Uterus (tissue), 2 donors: ENCODE results near the gene SLC6A4.

ENCODE experiments used
- CTCF ChIP-seq, 4 experiments: fragments of 200-600 bp in 2 of 4; fragments of 450-650 bp in 2 of 4; sonication (generic) in 2 of 4; IDR thresholded peaks; one replicate each; pipeline ENCODE4 v1.5.1; 2016 to 2019; ENCODE audit warnings: antibody characterized with exemption in 4 of 4, mild to moderate bottlenecking in 2 of 4, moderate library complexity in 1 of 4
- POLR2A ChIP-seq, 2 donors: fragments of 450-650 bp; IDR thresholded peaks; one replicate each; pipeline ENCODE4 v1.6.1; 2016; ENCODE audit warnings: antibody characterized with exemption in 2 of 2, mild to moderate bottlenecking in 1 of 2, moderate library complexity in 1 of 2

GRCh38 chr17:30226878-30227277, 8.6 kb downstream of the SLC6A4 start:
- TF ChIP-seq CTCF (IDR thresholded peaks at IDR 0.05) (no peak), POLR2A (IDR thresholded peaks at IDR 0.05) (no peak)
